ENCODE measurements around the gene DBH.

DNA sequence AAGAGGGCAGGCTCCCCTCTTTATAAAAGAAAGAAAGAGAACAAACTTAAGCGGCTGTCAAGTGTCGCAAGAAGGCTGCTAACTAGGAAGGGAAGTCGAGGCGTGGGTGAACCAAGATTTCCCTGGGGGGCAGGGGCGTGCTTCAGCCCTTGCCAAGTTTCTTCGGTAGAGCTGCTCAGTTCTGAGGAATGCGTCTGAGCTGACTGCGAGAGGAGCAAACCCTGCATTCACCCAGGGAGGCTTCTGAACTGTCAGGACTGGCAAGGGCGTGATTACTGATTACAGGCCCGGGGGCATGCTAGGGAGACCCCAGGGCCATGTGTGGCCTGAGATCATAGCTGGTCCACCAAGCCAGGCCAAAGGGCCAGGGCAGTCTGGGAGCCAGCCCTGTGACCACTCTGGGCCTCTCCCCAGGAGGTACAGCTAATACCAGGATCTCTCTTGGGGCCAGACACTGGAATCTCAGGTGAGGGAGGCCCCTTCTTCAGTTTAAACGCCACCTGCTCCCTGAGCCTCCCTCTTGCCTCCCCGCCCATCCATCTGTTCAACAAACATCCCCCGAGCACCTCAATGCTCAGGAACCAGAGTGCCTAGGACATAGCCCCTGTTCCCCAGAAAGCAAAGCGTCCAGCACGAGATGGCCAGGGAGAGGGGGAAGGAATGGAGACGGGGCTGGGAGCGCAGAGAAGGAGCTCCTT is 71.1 kb downstream of the DBH start:
- TF ChIP-seq, protein P1, sequence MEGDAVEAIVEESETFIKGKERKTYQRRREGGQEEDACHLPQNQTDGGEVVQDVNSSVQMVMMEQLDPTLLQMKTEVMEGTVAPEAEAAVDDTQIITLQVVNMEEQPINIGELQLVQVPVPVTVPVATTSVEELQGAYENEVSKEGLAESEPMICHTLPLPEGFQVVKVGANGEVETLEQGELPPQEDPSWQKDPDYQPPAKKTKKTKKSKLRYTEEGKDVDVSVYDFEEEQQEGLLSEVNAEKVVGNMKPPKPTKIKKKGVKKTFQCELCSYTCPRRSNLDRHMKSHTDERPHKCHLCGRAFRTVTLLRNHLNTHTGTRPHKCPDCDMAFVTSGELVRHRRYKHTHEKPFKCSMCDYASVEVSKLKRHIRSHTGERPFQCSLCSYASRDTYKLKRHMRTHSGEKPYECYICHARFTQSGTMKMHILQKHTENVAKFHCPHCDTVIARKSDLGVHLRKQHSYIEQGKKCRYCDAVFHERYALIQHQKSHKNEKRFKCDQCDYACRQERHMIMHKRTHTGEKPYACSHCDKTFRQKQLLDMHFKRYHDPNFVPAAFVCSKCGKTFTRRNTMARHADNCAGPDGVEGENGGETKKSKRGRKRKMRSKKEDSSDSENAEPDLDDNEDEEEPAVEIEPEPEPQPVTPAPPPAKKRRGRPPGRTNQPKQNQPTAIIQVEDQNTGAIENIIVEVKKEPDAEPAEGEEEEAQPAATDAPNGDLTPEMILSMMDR (IDR thresholded peaks at IDR 0.05 in 2 of 3, conservative IDR thresholded peaks at IDR 0.05 in 1 of 3; ENCODE audit: borderline replicate concordance in 1 of 3, insufficient read depth in 1 of 3, low read depth in 2 of 3, low read length in 2 of 3): no peak
- TF ChIP-seq POLR2A (IDR thresholded peaks at IDR 0.05; ENCODE audit: borderline replicate concordance, extremely low read depth, insufficient read depth, insufficient read length) (no peak), CEBPB (IDR thresholded peaks at IDR 0.05; ENCODE audit: low read depth) (no peak), POLR2AphosphoS5 (IDR thresholded peaks at IDR 0.05; ENCODE audit: low read depth, low read length) (no peak), SP1 (IDR thresholded peaks at IDR 0.05; ENCODE audit: low read depth) (no peak), FOSL1 (IDR thresholded peaks at IDR 0.05; ENCODE audit: low read depth) (no peak), EZH2 (IDR thresholded peaks at IDR 0.05) (no peak), JUND (IDR thresholded peaks at IDR 0.05) (no peak), RAD21 (IDR thresholded peaks at IDR 0.05; ENCODE audit: low read depth) (no peak), YY1 (IDR thresholded peaks at IDR 0.05; ENCODE audit: extremely low read depth, insufficient replicate concordance, low read depth, low read length) (no peak), TCF7L2 (IDR thresholded peaks at IDR 0.05; ENCODE audit: borderline replicate concordance, extremely low read depth, insufficient read depth, insufficient read length) (no peak)
- TF ChIP-seq, protein P2, sequence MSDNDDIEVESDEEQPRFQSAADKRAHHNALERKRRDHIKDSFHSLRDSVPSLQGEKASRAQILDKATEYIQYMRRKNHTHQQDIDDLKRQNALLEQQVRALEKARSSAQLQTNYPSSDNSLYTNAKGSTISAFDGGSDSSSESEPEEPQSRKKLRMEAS (IDR thresholded peaks at IDR 0.05): no peak
- TF ChIP-seq, protein P3, sequence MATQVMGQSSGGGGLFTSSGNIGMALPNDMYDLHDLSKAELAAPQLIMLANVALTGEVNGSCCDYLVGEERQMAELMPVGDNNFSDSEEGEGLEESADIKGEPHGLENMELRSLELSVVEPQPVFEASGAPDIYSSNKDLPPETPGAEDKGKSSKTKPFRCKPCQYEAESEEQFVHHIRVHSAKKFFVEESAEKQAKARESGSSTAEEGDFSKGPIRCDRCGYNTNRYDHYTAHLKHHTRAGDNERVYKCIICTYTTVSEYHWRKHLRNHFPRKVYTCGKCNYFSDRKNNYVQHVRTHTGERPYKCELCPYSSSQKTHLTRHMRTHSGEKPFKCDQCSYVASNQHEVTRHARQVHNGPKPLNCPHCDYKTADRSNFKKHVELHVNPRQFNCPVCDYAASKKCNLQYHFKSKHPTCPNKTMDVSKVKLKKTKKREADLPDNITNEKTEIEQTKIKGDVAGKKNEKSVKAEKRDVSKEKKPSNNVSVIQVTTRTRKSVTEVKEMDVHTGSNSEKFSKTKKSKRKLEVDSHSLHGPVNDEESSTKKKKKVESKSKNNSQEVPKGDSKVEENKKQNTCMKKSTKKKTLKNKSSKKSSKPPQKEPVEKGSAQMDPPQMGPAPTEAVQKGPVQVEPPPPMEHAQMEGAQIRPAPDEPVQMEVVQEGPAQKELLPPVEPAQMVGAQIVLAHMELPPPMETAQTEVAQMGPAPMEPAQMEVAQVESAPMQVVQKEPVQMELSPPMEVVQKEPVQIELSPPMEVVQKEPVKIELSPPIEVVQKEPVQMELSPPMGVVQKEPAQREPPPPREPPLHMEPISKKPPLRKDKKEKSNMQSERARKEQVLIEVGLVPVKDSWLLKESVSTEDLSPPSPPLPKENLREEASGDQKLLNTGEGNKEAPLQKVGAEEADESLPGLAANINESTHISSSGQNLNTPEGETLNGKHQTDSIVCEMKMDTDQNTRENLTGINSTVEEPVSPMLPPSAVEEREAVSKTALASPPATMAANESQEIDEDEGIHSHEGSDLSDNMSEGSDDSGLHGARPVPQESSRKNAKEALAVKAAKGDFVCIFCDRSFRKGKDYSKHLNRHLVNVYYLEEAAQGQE (IDR thresholded peaks at IDR 0.05; ENCODE audit: low read depth): no peak
